A204.1 (cell line): ENCODE measurements around the gene C1orf210.

Experiments used
- FAIRE-seq: peaks from 2 replicates; lab custom pipeline; 2012; peaks lifted over from hg19 to GRCh38; lab: Jason Lieb, UNC

Gene C1orf210

DNA sequence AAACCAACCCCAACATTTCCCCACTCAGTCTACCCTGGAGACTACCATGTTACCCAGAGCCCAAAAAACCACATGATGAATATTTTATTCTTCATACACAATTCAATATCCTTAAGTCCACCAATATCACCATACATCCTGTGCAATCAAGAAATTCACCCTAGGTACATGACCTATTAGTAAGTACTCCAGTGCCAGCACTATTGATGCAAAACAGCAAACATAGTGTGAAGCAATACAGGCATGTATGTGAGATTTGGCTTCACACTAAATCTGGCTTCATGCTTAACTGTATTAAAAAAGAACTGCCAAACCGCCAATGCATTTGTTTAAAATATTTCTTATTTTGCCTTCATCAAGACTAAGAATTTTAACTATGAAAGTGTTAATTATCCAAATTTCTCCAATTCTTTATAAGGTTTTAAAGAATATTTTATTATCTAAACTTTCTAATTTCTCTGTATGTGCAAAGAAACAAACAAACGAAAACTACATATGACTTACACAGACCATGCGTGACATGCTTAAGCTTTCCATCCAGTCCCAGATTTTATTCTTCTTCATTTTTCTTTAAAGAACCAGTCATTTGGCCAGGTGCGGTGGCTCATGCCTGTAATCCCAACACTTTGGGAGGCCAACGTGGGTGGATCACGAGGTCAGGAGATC, 38.0 kb downstream of the C1orf210 start:
- no peak for FAIRE-seq

- FAIRE-seq, result no peak
Observed at GRCh38 chr1:43246466-43247213, 38.7 kb downstream of the C1orf210 start.

- FAIRE-seq, result no peak
Observed at GRCh38 chr1:43243299-43243698, 42.1 kb downstream of the C1orf210 start.

- no peak for FAIRE-seq
Observed at GRCh38 chr1:43241413-43241836, 44.0 kb downstream of the C1orf210 start.

DNA sequence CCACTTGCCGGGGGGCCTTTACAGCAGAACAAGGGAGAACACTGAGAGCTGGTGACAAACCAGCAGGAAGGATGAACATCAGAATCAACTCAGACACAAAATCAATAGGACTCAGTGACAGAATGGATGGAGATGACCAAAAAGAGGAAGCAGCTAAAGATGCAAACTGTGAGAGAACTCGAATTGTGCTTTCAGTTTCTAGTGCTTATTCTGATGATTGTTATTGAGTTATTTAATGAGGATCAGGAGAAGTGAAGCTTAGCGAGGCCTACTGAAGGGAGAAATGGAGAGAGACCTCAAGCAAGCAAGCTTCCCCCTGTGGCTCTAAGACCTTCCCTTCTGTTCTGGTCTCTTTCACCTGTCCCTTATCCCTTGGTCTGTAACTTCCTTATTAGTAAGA, 45.9 kb downstream of the C1orf210 start:
- no peak for FAIRE-seq

DNA sequence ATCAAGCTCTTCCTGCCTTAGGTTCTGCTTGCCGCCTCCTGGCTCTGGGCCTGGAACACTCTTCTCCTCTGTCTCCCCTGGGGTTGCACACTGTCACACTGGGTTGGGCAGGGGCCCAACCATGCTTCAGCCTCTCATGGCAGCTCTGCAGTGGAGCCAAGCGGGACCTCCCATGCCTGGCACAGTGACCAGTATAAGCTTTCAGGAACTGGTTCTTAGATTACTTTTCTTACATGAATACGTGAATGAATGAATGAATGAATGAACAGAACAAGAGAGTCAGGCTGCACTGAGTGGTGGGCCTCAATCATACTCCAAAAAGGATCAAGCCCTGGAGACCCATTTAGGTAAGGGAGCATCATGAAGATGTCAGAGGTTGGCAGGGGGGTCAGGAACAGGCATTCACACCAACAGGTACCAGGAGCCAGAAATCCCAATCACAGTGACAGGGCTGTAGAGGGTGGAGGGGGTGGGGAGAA, 46.4 kb downstream of the C1orf210 start:
- FAIRE-seq, result no peak

DNA sequence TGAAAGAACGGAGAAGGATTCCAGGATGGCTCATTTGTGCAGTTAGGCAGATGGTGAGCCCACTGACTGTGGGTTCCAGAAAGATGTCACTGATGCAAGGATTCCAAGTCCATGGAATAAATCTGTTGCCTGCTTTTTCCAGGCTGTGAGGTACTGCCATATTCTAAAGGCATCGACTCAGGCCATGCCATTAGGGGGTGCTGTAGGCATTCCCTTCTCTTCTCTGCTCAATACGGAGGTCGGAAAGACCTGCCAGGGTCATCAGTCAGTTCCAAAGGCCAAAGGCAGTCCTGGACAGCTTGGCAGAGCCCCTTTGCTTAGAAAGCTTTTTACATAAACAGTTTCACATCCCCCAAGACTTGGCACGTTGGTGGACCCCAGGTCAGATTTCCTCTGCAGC, 47.3 kb downstream of the C1orf210 start:
- peak; percentile 11 for FAIRE-seq

DNA sequence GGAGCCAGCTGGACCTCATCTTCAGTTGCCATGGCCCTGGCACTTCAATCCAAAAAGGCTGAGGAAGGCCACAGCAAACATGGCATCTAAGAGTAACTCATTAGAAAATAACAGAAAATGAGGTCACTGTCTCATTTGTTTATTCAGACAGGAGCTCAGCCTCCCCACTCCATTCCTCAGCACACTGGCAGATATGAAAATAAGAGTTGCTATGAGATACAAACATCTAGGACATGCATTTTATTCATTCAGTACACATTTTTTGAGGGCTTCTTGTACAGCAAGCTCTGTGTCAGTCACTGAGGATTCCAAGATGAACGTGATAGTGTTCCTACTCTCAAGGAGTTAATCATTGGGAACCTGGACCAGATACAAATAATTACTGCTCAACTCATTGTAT, 48.3 kb downstream of the C1orf210 start:
- no peak for FAIRE-seq

DNA sequence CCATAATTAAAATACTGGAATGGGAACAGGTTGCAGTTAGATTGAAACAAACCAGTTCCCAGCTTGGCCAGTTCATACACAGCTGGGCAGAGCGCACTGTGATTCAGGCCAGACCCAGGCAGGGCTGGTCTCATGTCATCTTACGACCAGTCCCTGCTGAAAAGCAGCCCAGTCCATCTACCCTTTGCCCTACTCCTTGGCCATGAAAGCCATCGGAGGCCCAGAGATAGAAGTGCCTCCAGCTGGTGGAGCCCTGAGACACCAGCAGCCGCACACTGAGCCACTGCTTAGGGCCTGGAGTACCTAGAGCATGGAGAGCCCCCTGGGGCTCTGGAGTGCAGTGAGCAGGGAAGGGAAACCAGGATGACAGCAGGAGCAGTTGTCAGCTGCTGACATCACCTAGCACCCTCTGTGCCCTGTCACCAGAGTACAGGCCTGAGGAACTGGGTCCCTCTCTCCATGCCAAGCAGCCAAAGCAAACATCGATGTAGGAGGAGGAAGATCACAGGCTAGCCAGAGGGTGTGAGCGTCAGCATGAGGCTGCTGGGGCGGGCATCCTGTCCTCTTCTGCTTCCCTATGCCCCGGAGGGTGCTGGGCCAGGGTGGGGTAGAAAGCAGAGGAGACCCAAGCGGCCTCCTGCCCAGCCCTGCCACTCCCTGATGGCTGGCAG, 49.8 kb downstream of the C1orf210 start:
- no peak for FAIRE-seq

GRCh38 chr1:43235040-43235439, 50.3 kb downstream of the C1orf210 start:
- no peak for FAIRE-seq

DNA sequence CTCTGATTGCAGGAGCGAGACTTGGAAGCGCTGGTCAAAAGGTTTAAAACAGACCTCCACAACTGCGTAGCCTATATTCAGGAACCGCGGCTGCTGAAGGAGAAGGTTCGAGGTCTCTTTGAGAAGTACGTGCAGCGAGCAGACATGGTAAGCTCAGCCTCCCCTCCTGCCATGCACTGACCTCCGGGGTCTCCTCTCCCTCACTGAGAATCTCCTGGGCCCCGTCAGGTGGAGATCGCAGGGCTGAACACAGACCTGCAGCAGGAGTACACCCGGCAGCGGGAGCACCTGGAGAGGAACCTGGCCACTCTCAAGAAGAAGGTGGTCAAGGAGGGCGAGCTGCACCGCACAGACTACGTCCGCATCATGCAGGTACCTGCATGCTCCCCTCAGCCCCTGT, 51.1 kb downstream of the C1orf210 start:
- FAIRE-seq, result no peak

- no peak for FAIRE-seq
Observed at GRCh38 chr1:43233631-43234030, 51.8 kb downstream of the C1orf210 start.

DNA sequence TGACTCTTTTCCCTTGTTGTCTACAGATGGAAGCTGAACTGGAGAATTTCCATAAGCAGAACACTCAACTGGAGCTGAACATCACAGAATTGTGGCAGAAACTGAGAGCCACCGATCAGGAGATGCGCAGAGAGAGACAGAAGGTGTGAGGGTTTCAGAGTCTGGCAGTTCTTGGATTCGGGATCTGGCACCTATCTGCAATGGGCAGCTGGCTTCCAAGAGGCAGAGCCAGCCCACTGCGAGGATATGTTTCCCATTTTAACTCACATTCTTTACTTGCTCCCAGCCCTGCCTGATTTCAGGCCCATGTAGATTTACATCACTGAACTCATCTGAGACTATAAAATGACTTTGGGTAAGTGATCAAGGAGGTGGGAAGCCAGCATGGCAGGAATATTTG, 52.9 kb downstream of the C1orf210 start:
- FAIRE-seq, result no peak

DNA sequence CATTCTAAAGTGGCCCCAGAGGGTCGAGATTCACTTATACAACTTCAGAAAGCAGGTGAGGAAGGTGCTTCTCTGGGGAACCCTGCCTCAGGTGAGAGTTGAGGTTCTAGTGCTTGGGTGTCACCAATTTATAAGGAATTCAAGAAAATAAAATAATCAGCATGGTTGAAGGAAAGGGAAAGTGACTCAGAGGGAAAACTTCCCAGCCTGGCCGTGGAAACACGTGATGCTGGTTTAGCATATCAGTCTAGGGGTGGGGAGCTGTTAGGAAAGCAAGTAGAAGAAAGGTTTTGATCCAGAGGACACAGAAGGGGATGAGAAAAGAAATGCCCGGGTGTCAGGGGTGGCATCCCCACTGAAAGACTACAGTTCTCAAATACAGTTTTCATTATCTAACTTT, 53.3 kb downstream of the C1orf210 start:
- no peak for FAIRE-seq
